HL-60 (cell line): ENCODE measurements around the gene CNOT8.

Source experiments
- CTCF ChIP-seq: IDR thresholded peaks from one replicate; pipeline ENCODE4 v1.5.1; 2011; ENCODE audit warnings: low read length, control low read depth, inconsistent platforms; ENCODE audit not compliant: insufficient read depth
- GABPA ChIP-seq: IDR thresholded peaks from 2 replicates; pipeline ENCODE4 v1.6.1; 2012; ENCODE audit warnings: low read depth
- POLR2AphosphoS5 ChIP-seq: IDR thresholded peaks from 2 replicates; pipeline ENCODE4 v1.6.1; 2012; ENCODE audit warnings: low read depth
- REST ChIP-seq: IDR thresholded peaks from 2 replicates; pipeline ENCODE4 v1.6.1; 2012; ENCODE audit warnings: low read depth; ENCODE audit not compliant: insufficient replicate concordance

GRCh38 chr5:154851351-154851750, 7.1 kb upstream of the CNOT8 start:
- no peak for TF ChIP-seq CTCF
- TF ChIP-seq REST = no peak
- TF ChIP-seq POLR2AphosphoS5 = no peak
- TF ChIP-seq GABPA = no peak
